Skin epidermis (tissue), 12 donors: ENCODE data around the gene GLCCI1.

Experiments
- H3K27ac ChIP-seq, 21 experiments: fragments of 200-600 bp; sonication (generic) in 11 of 21; one replicate each; pipeline ENCODE4 v1.5.0; 2020; ENCODE audit warnings: mild to moderate bottlenecking in 3 of 21, inconsistent platforms in 2 of 21, moderate library complexity in 2 of 21
- H3K4me3 ChIP-seq, 7 experiments: fragments of 200-600 bp; sonication (generic) in 2 of 7; one replicate each; pipeline ENCODE4 v1.5.0; 2020; ENCODE audit warnings: inconsistent platforms in 2 of 7, mild to moderate bottlenecking in 2 of 7, moderate library complexity in 1 of 7

Gene GLCCI1

GRCh38 chr7:7968544-7969305 is at the start of gene GLCCI1:
GLCCI1 (plus strand) TSS chr7:7968796; CDS start chr7:7969351, 555 bp downstream.
- peak within 1 kb of the TSS; percentile 84 to 99 (median 92) for H3K4me3 ChIP-seq
- peak within 1 kb of the TSS; percentile 70 to 97 (median 91) for H3K27ac ChIP-seq

GRCh38 chr7:7919449-7919945 is 49.1 kb upstream of the GLCCI1 start:
- Histone ChIP-seq H3K4me3 (no peak overlapping the region), H3K27ac (peak overlapping the region in 1 of 21 experiments; percentile 1)

DNA sequence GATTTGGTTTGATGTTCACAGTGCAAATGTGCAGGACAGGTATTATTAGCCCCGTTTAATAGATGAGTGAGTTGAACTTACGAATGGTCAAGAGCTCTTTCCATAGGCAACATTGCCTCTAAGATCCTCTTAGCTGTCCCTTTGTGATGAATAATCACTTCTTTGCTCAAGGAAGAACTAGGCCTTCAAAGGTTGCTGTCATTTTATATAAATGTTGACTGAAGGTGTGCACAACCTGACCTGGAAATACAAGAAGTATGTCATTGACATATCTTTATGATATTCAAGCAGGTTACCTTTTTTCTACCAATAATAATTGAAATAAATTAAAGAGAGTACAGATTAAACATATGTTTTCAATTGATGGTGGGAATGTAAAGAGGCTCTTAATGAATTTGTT is 48.5 kb upstream of the GLCCI1 start:
- peak overlapping the region in 2 of 21 experiments; percentile 1 to 15 for H3K27ac ChIP-seq
- peak overlapping the region in 1 of 7 experiments; percentile 11 for H3K4me3 ChIP-seq

GRCh38 chr7:7920481-7920880 is 48.1 kb upstream of the GLCCI1 start:
- H3K4me3 ChIP-seq: peak overlapping the region in 1 of 7 experiments; percentile 11
- peak overlapping the region in 3 of 21 experiments; percentile 1 to 22 (median 15) for H3K27ac ChIP-seq

DNA sequence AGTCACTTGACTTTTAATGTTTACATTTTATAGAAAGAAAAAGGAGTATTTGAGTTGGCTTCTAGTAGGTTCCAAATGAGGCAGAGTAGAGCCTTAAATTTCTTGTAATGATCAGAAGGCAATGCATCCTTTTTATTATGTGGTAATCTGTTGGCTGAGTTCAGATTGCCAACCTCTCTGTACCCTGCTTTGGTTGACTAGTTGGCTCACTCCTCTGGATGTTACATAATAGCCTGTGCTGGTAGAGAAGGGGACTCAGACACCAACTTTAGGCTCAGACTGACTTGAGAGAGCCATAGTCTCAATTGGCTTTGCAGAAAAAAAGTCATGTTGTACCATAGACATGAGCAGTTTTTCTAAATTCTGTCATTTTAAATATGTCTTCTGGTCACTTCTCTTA is 46.8 kb upstream of the GLCCI1 start:
- Histone ChIP-seq H3K4me3 (no peak overlapping the region), H3K27ac (no peak overlapping the region)

DNA sequence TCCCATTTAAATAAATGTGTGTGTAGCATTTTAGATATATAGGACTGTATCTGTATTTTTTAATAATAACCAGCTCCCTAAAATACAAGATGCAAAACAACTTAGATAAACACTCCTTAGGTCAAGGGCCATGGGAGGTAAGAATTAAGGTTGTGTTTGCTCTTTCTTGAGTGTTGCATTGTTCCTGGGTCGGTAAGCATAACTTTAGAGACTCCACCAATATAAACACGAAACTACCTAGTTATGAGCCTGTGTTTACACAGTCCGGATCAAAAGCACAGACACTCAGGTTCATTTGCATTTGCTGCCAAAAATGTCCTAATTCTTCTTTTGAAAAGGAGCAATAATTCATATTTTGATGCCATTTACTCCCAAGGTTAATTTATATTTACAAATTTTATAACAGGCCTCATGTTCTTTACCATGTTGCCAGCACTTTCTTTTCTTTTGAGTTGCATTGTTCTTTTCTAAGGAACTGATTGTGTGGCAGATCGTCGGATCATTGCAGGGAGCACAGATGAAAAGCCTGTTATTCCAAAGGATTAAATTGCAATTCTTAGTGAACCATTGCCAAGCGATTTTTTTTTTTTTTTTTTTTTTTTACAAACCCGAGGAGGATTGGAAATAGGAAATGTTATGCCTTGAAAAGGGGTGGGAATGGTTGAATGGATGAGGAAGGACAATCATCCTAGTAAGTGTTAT is 45.8 kb upstream of the GLCCI1 start:
- no peak overlapping the region for H3K4me3 ChIP-seq
- no peak overlapping the region for H3K27ac ChIP-seq

- no peak overlapping the region for H3K27ac ChIP-seq
- no peak overlapping the region for H3K4me3 ChIP-seq
Observed at GRCh38 chr7:7923818-7924217, 44.8 kb upstream of the GLCCI1 start.

- Histone ChIP-seq H3K27ac (no peak overlapping the region), H3K4me3 (no peak overlapping the region)
Observed at GRCh38 chr7:7924303-7924702, 44.3 kb upstream of the GLCCI1 start.

DNA sequence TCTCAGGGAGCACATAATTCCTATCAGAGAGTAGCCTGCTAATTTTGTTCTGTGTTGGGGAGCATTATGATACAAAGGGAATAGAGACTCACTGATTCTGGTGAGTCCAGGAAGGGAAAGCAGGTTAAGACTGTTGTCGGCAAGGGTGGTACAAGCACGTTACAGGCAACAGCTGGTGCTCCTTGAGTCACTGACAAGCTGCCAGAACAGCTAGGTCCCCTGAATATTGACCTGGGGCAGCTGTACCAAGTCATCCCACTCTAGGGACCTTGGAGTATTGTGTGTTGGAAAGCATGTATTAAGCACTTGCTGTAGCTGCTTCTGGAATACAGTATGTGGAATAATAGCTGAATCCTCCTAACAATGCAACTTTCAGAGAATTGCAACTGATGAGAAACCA is 37.0 kb upstream of the GLCCI1 start:
- Histone ChIP-seq H3K27ac (no peak overlapping the region), H3K4me3 (no peak overlapping the region)

GRCh38 chr7:7932553-7932952 is 36.0 kb upstream of the GLCCI1 start:
- Histone ChIP-seq H3K4me3 (no peak overlapping the region), H3K27ac (no peak overlapping the region)

DNA sequence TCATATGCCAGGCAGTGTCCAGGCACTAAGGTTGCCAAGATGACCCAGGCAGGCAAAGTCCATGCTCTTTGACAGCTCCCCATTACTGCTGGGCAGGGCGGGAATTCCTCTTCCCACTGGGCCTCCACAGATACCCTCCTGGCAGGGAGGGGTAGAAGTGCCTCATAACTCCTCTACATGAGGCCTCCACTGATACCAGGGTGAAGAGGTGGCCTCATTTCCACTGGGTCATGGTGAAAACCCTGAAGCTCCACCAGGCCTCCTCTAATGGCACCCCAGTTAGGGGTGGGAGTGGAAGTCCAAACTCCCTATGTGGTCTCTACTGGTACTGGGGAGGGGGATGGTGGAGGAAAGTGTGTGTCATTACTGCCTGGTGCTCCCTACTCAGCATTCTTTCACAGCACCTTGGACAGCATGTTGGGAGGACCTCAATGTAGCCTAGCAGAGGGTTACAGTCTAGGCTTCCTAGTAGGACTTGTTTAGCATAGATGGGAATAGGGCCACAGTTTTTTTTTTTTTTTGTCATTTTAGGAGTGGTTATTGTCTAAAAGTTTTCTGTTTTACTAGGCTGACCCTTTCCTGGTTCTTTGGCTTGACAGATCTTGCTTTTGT is 34.6 kb upstream of the GLCCI1 start:
- H3K4me3 ChIP-seq: no peak overlapping the region
- no peak overlapping the region for H3K27ac ChIP-seq

GRCh38 chr7:7934945-7935344 is 33.7 kb upstream of the GLCCI1 start:
- H3K4me3 ChIP-seq: no peak overlapping the region

DNA sequence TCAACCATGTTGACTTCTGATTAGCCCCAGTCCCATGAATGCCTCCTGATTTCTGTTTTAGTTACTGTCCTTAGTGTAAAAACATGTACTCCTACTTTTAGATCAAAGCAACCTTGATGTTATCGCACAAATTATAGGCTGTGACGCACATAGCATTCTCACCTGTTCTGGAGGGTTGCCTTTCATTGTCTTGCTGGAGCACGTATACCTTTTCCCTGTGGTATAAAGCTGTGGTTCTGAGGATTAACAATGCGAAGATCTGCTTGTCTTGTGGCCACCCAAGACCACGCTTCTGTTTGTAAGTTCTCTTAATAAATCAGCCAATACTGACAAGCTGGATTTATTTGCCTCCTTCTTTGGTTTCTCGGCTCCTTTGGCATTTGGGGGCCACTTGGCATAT is 30.1 kb upstream of the GLCCI1 start:
- no peak overlapping the region for H3K4me3 ChIP-seq
- no peak overlapping the region for H3K27ac ChIP-seq

More at GRCh38 chr7:7934945-7935344, 33.7 kb upstream of the GLCCI1 start:
- H3K27ac ChIP-seq: no peak overlapping the region

- Histone ChIP-seq H3K27ac (peak overlapping the region in 7 of 21 experiments; percentile 21 to 85 (median 62)), H3K4me3 (no peak overlapping the region)
Observed at GRCh38 chr7:7943951-7944350, 24.6 kb upstream of the GLCCI1 start.

DNA sequence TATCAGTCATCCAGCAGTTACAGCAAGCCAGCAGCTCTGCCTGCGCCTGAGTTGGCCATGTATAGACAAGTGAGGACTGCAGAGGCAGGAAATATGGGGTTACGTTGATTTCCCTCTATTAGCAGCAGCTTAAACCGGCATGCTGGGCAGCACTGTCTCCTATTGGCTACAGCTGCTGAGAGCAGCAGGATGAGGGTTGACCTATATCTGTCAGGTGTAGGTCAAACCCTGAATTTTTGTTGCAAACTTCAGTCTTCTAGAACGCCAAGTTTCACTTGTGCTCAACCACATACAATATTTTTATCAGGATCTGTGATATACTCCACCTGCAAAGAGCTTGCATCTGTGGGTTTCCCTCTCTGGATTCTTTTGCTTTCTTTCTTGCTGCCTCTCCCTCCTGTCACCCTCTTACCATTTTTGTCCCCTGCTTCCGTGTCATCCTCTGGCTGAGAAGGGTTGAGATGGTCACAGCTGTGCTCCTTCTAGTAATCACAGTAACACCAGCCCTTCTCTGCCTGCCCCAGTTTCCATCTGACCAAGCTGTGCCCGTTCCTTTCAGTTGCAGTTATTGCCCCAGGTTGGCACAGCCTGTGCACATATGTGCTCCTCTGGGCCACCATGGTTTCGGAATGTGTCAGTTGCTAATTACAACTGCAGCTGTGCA is 23.8 kb upstream of the GLCCI1 start:
- H3K4me3 ChIP-seq: no peak overlapping the region
- H3K27ac ChIP-seq: peak overlapping the region in 8 of 21 experiments; percentile 21 to 85 (median 60)

DNA sequence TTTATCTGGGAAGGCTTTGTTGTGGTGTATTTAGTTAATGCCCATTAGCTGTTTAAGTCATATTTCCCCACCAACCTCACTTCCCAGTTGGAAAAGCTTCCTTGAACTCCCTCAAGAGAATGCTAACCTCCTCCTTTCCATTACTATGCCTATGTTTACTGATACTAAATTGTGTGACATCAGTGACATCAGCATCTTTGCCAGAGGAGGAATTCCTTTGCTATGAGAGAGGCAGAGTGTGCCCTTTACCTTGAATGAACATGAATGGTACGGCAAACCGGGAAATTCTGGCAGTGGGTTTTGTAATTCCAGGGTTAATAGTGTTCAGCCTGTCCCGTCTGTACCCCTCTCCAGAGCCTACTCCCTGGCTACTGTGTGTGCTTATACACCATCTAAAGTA is 22.1 kb upstream of the GLCCI1 start:
- Histone ChIP-seq H3K4me3 (no peak overlapping the region), H3K27ac (peak overlapping the region in 1 of 21 experiments; percentile 85)

- Histone ChIP-seq H3K27ac (no peak overlapping the region), H3K4me3 (no peak overlapping the region)
Observed at GRCh38 chr7:7948232-7948631, 20.4 kb upstream of the GLCCI1 start.

DNA sequence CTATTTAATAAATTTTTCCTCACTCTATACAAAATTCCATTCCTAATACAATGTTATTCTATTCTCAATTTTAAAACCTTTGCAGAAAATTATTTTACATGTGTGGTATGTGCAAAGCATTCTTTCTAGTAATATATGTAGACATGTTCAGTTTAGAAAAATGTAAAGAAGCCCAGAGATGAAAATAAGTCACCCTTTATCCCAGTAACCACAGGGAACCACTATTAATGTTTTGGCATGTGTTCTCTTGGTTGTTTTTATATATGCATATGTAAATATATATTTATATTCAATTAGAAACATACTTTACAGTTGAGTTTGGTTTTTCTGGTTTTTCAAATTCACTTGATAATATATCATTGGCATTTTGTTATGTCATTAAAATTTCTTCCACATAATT is 14.8 kb upstream of the GLCCI1 start:
- Histone ChIP-seq H3K27ac (no peak overlapping the region), H3K4me3 (no peak overlapping the region)

- no peak overlapping the region for H3K27ac ChIP-seq
- no peak overlapping the region for H3K4me3 ChIP-seq
Observed at GRCh38 chr7:7956531-7957128, 12.0 kb upstream of the GLCCI1 start.

DNA sequence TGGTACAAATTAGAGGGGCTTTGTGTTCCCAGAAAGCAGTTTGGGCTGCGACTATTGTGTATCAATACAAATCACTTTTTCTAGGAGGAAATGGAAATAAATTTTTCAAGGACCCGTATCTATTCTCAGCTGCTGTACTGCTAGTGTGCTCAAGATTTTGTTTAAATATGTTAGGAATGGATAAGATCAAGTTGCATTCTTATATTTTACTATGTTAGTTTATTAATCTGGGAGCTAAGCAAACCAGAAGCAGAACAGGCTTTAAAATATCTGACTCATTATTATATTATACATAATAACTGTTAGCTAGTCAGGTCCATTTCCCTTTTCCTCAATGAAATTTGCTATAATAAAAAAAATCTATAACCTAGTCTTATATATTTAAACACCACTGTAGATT is 11.1 kb upstream of the GLCCI1 start:
- Histone ChIP-seq H3K27ac (no peak overlapping the region), H3K4me3 (no peak overlapping the region)
